ENCODE results near the gene SIGLEC1. TPM values are rescaled to one million over a fixed set of nuclear protein-coding genes. Genes with fewer than 3 reads are reported as not detected.

Gene SIGLEC1
- total and polyA plus RNA-seq, 10 of the 15 experiments (the other 5 are each of a cell fraction or from before 2014, with no cell fraction given) = 0.05 TPM; not detected in 9

GRCh38 chr20:3731944-3732326 is 19.5 kb upstream of the SIGLEC1 start:
- intact Hi-C loops (cut with micrococcal nuclease; ENCODE audit: unreplicated experiment) = no loop called here
- no peak for TF ChIP-seq ZZZ3 (IDR thresholded peaks at IDR 0.05; ENCODE audit: control insufficient read depth, insufficient read length, low read depth)
- no peak for TF ChIP-seq HDAC6 (IDR thresholded peaks at IDR 0.05; ENCODE audit: unreplicated experiment)
- TF ChIP-seq, protein P1, sequence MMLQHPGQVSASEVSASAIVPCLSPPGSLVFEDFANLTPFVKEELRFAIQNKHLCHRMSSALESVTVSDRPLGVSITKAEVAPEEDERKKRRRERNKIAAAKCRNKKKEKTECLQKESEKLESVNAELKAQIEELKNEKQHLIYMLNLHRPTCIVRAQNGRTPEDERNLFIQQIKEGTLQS (IDR thresholded peaks at IDR 0.05; ENCODE audit: borderline replicate concordance, extremely low read depth, low read depth, low read length) = no peak
- TF ChIP-seq RUNX3 (IDR thresholded peaks at IDR 0.05; ENCODE audit: low read length) = no peak
- TF ChIP-seq, protein P2, sequence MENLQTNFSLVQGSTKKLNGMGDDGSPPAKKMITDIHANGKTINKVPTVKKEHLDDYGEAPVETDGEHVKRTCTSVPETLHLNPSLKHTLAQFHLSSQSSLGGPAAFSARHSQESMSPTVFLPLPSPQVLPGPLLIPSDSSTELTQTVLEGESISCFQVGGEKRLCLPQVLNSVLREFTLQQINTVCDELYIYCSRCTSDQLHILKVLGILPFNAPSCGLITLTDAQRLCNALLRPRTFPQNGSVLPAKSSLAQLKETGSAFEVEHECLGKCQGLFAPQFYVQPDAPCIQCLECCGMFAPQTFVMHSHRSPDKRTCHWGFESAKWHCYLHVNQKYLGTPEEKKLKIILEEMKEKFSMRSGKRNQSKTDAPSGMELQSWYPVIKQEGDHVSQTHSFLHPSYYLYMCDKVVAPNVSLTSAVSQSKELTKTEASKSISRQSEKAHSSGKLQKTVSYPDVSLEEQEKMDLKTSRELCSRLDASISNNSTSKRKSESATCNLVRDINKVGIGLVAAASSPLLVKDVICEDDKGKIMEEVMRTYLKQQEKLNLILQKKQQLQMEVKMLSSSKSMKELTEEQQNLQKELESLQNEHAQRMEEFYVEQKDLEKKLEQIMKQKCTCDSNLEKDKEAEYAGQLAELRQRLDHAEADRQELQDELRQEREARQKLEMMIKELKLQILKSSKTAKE (IDR thresholded peaks at IDR 0.05; ENCODE audit: low read depth, poor library complexity, severe bottlenecking) = no peak
- no peak for TF ChIP-seq BACH1 (IDR thresholded peaks at IDR 0.05; ENCODE audit: borderline replicate concordance)
- TF ChIP-seq ZNF622 (IDR thresholded peaks at IDR 0.05) = no peak
- TF ChIP-seq PAX5 (IDR thresholded peaks at IDR 0.05; ENCODE audit: borderline replicate concordance, low read depth, low read length) = no peak
- TF ChIP-seq MXI1 (IDR thresholded peaks at IDR 0.05; ENCODE audit: low read depth, low read length) = no peak
- TF ChIP-seq TCF3 (IDR thresholded peaks at IDR 0.05; ENCODE audit: borderline replicate concordance, insufficient read depth, low read depth, low read length) = no peak
- TF ChIP-seq, protein P3, sequence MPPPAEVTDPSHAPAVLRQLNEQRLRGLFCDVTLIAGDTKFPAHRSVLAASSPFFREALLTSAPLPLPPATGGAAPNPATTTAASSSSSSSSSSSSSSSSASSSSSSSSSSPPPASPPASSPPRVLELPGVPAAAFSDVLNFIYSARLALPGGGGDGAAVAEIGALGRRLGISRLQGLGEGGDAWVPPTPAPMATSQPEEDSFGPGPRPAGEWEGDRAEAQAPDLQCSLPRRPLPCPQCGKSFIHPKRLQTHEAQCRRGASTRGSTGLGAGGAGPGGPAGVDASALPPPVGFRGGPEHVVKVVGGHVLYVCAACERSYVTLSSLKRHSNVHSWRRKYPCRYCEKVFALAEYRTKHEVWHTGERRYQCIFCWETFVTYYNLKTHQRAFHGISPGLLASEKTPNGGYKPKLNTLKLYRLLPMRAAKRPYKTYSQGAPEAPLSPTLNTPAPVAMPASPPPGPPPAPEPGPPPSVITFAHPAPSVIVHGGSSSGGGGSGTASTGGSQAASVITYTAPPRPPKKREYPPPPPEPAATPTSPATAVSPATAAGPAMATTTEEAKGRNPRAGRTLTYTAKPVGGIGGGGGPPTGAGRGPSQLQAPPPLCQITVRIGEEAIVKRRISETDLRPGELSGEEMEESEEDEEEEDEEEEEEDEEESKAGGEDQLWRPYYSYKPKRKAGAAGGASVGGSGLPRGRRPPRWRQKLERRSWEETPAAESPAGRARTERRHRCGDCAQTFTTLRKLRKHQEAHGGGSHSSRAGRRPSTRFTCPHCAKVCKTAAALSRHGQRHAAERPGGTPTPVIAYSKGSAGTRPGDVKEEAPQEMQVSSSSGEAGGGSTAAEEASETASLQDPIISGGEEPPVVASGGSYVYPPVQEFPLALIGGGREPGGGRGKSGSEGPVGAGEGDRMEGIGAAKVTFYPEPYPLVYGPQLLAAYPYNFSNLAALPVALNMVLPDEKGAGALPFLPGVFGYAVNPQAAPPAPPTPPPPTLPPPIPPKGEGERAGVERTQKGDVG (CRISPR knock-in tag; IDR thresholded peaks at IDR 0.05) = no peak
- TF ChIP-seq, protein P4, sequence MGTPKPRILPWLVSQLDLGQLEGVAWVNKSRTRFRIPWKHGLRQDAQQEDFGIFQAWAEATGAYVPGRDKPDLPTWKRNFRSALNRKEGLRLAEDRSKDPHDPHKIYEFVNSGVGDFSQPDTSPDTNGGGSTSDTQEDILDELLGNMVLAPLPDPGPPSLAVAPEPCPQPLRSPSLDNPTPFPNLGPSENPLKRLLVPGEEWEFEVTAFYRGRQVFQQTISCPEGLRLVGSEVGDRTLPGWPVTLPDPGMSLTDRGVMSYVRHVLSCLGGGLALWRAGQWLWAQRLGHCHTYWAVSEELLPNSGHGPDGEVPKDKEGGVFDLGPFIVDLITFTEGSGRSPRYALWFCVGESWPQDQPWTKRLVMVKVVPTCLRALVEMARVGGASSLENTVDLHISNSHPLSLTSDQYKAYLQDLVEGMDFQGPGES (IDR thresholded peaks at IDR 0.05) = no peak
- TF ChIP-seq PML (IDR thresholded peaks at IDR 0.05; ENCODE audit: low read length) = no peak
- TF ChIP-seq SMAD5 (IDR thresholded peaks at IDR 0.05; ENCODE audit: low read depth) = no peak
- no peak for TF ChIP-seq SRF (IDR thresholded peaks at IDR 0.05; ENCODE audit: low read depth in 2 of 2, low read length in 2 of 2)
- no peak for TF ChIP-seq SUPT20H (IDR thresholded peaks at IDR 0.05; ENCODE audit: borderline replicate concordance, control insufficient read depth, low read depth, low read length)
- no peak for TF ChIP-seq RB1 (IDR thresholded peaks at IDR 0.05; ENCODE audit: borderline replicate concordance)
- TF ChIP-seq SMC3 (IDR thresholded peaks at IDR 0.05; ENCODE audit: borderline replicate concordance, low read length) = no peak
- no peak for TF ChIP-seq CEBPB (IDR thresholded peaks at IDR 0.05; ENCODE audit: borderline replicate concordance in 1 of 2, low read depth in 2 of 2, low read length in 2 of 2)
- in situ Hi-C loops (cut with MboI) = no loop called here
- no peak for FAIRE-seq
- no TSS peak for BruUV-seq (replicated peaks)
- Histone ChIP-seq H3K27me3 (replicated peaks in 1 of 2; ENCODE audit: control insufficient read depth in 2 of 2, insufficient read depth in 2 of 2, low read length in 1 of 2) (peaks cover 1 to 4% of the 10 kb centered on the region in 2 experiments; a peak in 1 of 4 replicates), H3K9ac (ENCODE audit: control insufficient read depth, insufficient read depth, low read length) (no peak overlapping the region), H2AFZ (ENCODE audit: control insufficient read depth, low read depth, low read length) (no peak overlapping the region), H3K4me3 (no peak overlapping the region), H3K27ac (ENCODE audit: control insufficient read depth, insufficient read depth) (no peak overlapping the region), H3K4me1 (ENCODE audit: control insufficient read depth, insufficient read depth, low read length) (no peaks in the 10 kb centered on the region), H3K36me3 (ENCODE audit: control insufficient read depth in 2 of 2, insufficient read depth in 2 of 2, low read length in 1 of 2) (no peaks in the 10 kb centered on the region), H3K9me3 (replicated peaks; ENCODE audit: control insufficient read depth, insufficient read depth, low read length) (no peaks in the 10 kb centered on the region), H4K20me1 (ENCODE audit: control insufficient read depth, insufficient read depth) (no peaks in the 10 kb centered on the region), H3K4me2 (ENCODE audit: control insufficient read depth, insufficient read depth) (no peak overlapping the region), H3K79me2 (ENCODE audit: control insufficient read depth, insufficient read depth, low read length) (no peaks in the 10 kb centered on the region)
- ChIA-PET RAD21 (ENCODE audit: unreplicated experiment) (no interaction called here), POLR2A (no interaction called here), CTCF (no interaction called here), SMC1A (ENCODE audit: uncharacterized antibody, unreplicated experiment) (no interaction called here)
- ATAC-seq = no peak
- WGBS (ENCODE audit: insufficient coverage, insufficient replicate concordance, low lambda C conversion rate, missing lambda C conversion rate) = 61% methylated on average over 12 of the region's 16 CpGs
- DNase-seq (ENCODE audit: low read depth, low spot score) = no peak
